Stimulated activated CD8-positive, alpha-beta memory T cell treated with anti-CD3 and anti-CD28 coated beads, Interleukin-4, amount 100 ng/mL, for 24 hours (primary cell): ENCODE measurements around the gene CYP27A1.
"Not testable (repeated sequence)": the region's sequence is repeated elsewhere in the genome, so short reads cannot be mapped to it uniquely, and the experiment has no call there.

Source experiments
- DNase-seq: peaks from one replicate; pipeline ENCODE4 v3.0.0-alpha.2; 2020; ENCODE audit warnings: low read depth

CYP27A1 gene

GRCh38 chr2:218781691-218782527 is at the start of gene CYP27A1:
TSS of gene CYP27A1 (plus strand) at chr2:218782147. CDS start at chr2:218782183, 36 bp downstream.
- no peak for DNase-seq

- no peak for DNase-seq
Observed at GRCh38 chr2:218732761-218733158, 49.2 kb upstream of the CYP27A1 start.

GRCh38 chr2:218733171-218734021 is 48.6 kb upstream of the CYP27A1 start:
- DNase-seq: no peak

- no peak for DNase-seq
Observed at GRCh38 chr2:218734190-218734975, 47.6 kb upstream of the CYP27A1 start.

- no peak for DNase-seq
Observed at GRCh38 chr2:218736531-218736930, 45.4 kb upstream of the CYP27A1 start.

- DNase-seq: no peak
Observed at GRCh38 chr2:218743068-218743467, 38.9 kb upstream of the CYP27A1 start.

GRCh38 chr2:218744615-218745014 is 37.3 kb upstream of the CYP27A1 start:
- no peak for DNase-seq

- DNase-seq: no peak
Observed at GRCh38 chr2:218745160-218745558, 36.8 kb upstream of the CYP27A1 start.

- DNase-seq: no peak
Observed at GRCh38 chr2:218745559-218746469, 36.1 kb upstream of the CYP27A1 start.

GRCh38 chr2:218746470-218746795 is 35.5 kb upstream of the CYP27A1 start:
- DNase-seq: no peak

GRCh38 chr2:218746960-218747359 is 35.0 kb upstream of the CYP27A1 start:
- DNase-seq: no peak

GRCh38 chr2:218748741-218749441 is 33.1 kb upstream of the CYP27A1 start:
- DNase-seq: no peak

GRCh38 chr2:218754201-218754600 is 27.7 kb upstream of the CYP27A1 start:
- no peak for DNase-seq

GRCh38 chr2:218754781-218755180 is 27.2 kb upstream of the CYP27A1 start:
- DNase-seq: no peak

GRCh38 chr2:218755198-218755566 is 26.8 kb upstream of the CYP27A1 start:
- DNase-seq: no peak

- DNase-seq: no peak
Observed at GRCh38 chr2:218755567-218756404, 26.2 kb upstream of the CYP27A1 start.

GRCh38 chr2:218756599-218757377 is 25.2 kb upstream of the CYP27A1 start:
- DNase-seq: no peak

GRCh38 chr2:218761795-218762194 is 20.2 kb upstream of the CYP27A1 start:
- DNase-seq: no peak

- not testable (repeated sequence) for DNase-seq
Observed at GRCh38 chr2:218772759-218773158, 9.2 kb upstream of the CYP27A1 start.
